Measurements from ENCODE around the gene OMP.

GRCh38 chr11:77136074-77136473 is 33.4 kb downstream of the OMP start:
- TF ChIP-seq CTCF (IDR thresholded peaks at IDR 0.05), result no peak
- TF ChIP-seq POLR2A (IDR thresholded peaks at IDR 0.05), result no peak

Data from body of pancreas (tissue), 4 donors.